Vagina (tissue), 2 donors: Measurements from ENCODE around the gene EMD.
"Not testable (repeated sequence)": the region's sequence is repeated elsewhere in the genome, so short reads cannot be mapped to it uniquely, and the experiment has no call there.

ENCODE experiments used
- POLR2A ChIP-seq, 2 donors: fragments of 450-650 bp; IDR thresholded peaks; one replicate each; pipeline ENCODE4 v1.6.1; 2017; ENCODE audit warnings: antibody characterized with exemption in 2 of 2, mild to moderate bottlenecking in 2 of 2, moderate library complexity in 2 of 2
- POLR2AphosphoS5 ChIP-seq, 2 donors: sonication (generic); formaldehyde crosslinking; IDR thresholded peaks; one replicate each; pipeline ENCODE4 v1.9.0; 2017; ENCODE audit warnings: antibody characterized with exemption in 2 of 2, mild to moderate bottlenecking in 2 of 2, low read depth in 1 of 2; ENCODE audit not compliant: insufficient read depth in 1 of 2
- TF ChIP-seq, protein P1 (sequence below), 3 experiments: fragments of 450-650 bp in 2 of 3; fragments of 200-600 bp in 1 of 3; sonication (generic) in 1 of 3; IDR thresholded peaks; one replicate each; pipeline ENCODE4 v1.5.1; 2017 to 2019; ENCODE audit warnings: antibody characterized with exemption in 3 of 3, mild to moderate bottlenecking in 2 of 3, moderate library complexity in 2 of 3

DNA sequence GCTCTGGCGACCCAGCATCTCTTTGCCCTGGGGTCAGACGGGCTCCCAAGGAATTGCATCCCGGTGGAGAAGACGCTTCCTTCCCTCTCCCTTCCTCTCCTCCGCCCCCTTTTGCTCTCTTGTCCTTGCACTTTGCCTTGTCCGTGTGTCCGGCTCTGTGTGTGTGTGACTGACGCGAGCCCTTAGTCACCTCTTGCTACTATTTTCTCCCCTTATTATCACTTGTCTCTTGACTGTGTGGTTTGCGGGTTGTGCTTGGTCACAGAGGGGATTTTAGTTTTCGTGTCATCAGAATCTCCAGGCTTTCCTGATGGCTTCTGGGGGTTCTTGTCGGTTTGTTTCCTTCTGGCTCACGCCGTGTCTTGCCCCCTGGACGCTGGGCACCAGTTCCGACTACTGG, 36.0 kb upstream of the EMD start:
- TF ChIP-seq, protein P1, sequence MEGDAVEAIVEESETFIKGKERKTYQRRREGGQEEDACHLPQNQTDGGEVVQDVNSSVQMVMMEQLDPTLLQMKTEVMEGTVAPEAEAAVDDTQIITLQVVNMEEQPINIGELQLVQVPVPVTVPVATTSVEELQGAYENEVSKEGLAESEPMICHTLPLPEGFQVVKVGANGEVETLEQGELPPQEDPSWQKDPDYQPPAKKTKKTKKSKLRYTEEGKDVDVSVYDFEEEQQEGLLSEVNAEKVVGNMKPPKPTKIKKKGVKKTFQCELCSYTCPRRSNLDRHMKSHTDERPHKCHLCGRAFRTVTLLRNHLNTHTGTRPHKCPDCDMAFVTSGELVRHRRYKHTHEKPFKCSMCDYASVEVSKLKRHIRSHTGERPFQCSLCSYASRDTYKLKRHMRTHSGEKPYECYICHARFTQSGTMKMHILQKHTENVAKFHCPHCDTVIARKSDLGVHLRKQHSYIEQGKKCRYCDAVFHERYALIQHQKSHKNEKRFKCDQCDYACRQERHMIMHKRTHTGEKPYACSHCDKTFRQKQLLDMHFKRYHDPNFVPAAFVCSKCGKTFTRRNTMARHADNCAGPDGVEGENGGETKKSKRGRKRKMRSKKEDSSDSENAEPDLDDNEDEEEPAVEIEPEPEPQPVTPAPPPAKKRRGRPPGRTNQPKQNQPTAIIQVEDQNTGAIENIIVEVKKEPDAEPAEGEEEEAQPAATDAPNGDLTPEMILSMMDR (IDR thresholded peaks at IDR 0.05), result not testable (repeated sequence)
- not testable (repeated sequence) for TF ChIP-seq POLR2AphosphoS5 (IDR thresholded peaks at IDR 0.05; ENCODE audit: insufficient read depth in 1 of 2, low read depth in 1 of 2); POLR2A (IDR thresholded peaks at IDR 0.05)
